Choroid plexus epithelial cell (primary cell): Measurements from ENCODE around the gene RNF4.

Experiments
- DNase-seq: peaks from one replicate; pipeline ENCODE4 v3.0.0-alpha.2; 2010; ENCODE audit warnings: low read depth
- H3K4me3 ChIP-seq: 2 replicates; pipeline ENCODE4 v1.5.1; 2011; ENCODE audit warnings: low read depth, mild to moderate bottlenecking, control low read depth, low read length, moderate library complexity
- CTCF ChIP-seq: conservative IDR thresholded peaks from 2 replicates; pipeline ENCODE4 v1.5.1; 2011; ENCODE audit warnings: low read depth, mild to moderate bottlenecking, control low read depth, inconsistent platforms, low read length, moderate library complexity

RNF4 gene

GRCh38 chr4:2515830-2516550, 47.1 kb downstream of the RNF4 start:
- peak; percentile 35 for DNase-seq
- H3K4me3 ChIP-seq = no peak overlapping the region
- no peak for TF ChIP-seq CTCF

- no peak for TF ChIP-seq CTCF
- DNase-seq = no peak
- no peak overlapping the region for H3K4me3 ChIP-seq
Observed at GRCh38 chr4:2516635-2517034, 47.7 kb downstream of the RNF4 start.

DNA sequence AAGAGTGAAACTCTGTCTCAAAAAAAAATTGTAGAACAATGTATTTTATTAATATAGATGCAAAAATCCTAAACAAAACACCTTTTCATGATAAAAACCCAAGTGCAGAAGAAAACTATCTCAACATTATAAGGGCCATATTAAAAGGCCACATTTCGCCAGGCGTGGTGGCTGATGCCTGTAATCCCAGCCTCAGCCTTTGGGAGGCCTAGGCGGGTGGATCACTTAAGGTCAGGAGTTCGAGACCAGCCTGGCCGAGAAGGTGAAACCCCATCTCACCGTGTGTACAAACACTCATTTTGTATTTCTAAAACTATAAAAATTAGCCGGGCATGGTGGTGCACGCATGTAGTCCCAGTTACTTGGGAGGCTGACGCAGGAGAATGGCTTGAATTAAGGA, 57.7 kb downstream of the RNF4 start:
- no peak for TF ChIP-seq CTCF
- no peak overlapping the region for H3K4me3 ChIP-seq
- no peak for DNase-seq

DNA sequence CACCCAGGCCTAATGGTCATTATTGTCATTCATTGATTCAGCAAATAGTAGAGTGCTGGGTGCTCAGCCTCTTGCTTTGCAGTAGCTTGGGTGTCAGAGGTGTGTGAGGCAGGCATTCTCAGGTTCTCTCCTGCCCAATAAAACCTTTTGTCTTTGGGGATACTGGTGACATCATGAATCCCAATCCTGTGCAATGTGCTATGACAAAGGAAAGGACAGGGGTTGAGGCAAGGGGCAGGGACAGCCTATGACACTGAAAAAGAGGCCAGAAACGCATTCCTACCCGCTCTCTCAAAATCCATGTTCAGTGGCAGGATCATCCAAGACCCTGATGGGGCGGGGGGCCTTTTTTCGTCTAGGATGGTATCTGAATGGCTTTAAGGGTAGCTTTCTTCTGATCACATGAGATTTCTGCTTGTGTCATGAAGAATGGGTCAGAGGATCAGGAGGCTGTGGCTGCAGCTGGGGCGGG, 66.0 kb downstream of the RNF4 start:
- TF ChIP-seq CTCF = no peak
- H3K4me3 ChIP-seq = peak overlapping the region; percentile 74
- no peak for DNase-seq

DNA sequence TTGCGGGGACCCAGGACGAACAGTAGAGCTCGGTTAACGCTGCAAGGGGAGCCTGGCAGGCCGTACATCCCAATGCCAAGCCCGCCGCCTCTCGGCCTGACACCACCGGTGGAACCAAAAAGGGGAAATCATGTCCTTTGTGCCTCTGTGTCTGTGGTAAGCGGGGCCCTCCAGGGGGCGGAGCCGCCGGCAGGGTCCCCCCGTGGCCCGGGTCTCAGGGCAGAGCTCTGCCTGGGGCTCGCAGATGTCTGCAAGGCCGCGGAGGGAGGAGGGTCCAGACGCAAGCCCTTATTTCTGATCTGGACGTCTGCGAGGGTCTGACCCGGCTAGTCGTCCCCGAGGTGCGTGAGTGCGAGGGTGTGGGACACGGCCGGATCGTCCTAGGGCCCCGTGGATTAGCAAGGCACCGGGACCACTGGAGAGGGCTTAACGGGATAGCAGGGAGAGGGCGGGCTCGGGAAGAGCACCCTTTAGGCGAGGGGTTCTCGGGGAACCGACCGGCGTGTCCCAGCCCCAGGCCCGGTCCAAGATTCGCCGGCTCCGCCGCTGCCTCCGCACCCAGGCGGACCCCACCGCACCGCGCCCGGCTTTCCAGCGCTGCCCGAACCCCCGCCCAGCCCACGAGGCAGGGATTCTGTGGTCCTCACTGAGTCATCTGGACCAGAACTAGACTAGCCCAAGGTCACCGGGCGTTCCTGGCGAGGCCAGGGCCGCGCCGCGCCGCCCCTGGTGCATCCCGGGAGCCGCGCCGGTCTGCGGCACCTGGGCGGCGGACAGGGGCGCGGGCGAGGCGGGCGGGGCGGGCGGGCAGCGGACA, 66.7 kb downstream of the RNF4 start:
- TF ChIP-seq CTCF = peak; percentile 29
- DNase-seq = peak; percentile 37
- H3K4me3 ChIP-seq = peak overlapping the region; percentile 74

DNA sequence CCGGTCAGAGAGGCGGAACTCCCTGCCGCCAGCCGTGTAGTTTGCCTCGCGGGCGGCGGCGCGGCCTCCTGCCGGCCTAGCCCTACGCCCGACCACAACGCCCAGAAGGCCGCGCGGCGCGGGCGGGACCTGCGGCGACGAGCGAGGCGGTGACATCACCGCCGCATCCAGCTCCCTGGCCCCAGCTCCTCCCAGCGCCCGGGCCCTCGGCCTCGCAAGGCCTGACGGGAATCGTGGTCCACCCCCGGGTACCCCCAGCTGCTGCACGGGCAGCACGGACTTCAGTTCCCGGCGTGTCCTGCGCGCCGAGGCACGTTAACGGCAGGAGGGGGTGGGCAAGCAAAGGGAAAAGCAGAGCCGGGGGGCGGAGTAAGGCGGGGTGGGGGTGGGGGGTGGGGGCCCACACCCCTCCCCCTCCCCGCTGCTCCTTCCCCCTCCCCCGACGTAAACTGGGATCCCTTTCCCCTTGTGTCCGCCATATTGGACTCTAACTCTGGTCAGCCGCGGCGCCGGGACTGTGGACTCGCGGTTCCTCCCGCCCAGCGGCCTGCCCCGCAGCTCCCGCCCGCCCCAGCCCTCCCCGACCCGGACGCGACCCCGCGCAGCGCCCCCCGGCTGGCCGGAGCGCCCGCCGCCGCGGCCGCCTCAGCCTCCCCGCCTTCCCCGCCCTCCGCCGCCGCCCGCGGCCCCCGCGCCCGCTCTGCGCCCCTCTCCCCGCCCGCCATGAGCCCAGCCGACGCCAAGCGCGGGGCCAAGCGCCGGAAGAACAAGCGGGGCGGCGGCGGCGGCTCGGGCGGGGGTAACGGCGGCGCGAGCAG, 67.5 kb downstream of the RNF4 start, which contains the start of gene FAM193A:
FAM193A (plus strand) TSS at position 455 of the 818 bp plus-strand sequence; CDS start at position 724, 269 bp downstream.
- peak; percentile 100 for DNase-seq
- no peak for TF ChIP-seq CTCF
- peak within 1 kb of the TSS; percentile 81 for H3K4me3 ChIP-seq
